Dendritic cell treated with granulocyte-macrophage colony-stimulating factor and Interleukin-4, amounts not matched to agents 40 ng/mL and 50 ng/mL, for 4 days (primary cell): ENCODE results near the gene D2HGDH.
"Not testable (repeated sequence)": the region's sequence is repeated elsewhere in the genome, so short reads cannot be mapped to it uniquely, and the experiment has no call there.

Experiments used
- H3K27ac Mint-ChIP-seq: one replicate; pipeline ENCODE4 v1.8.0; 2022; ENCODE audit warnings: mild to moderate bottlenecking, mixed read lengths
- H3K27me3 Mint-ChIP-seq: one replicate; pipeline ENCODE4 v1.8.0; 2022; ENCODE audit warnings: mild to moderate bottlenecking, mixed read lengths
- H3K36me3 Mint-ChIP-seq: one replicate; pipeline ENCODE4 v1.8.0; 2022; ENCODE audit warnings: low read depth, mixed read lengths
- H3K4me1 Mint-ChIP-seq: one replicate; pipeline ENCODE4 v1.8.0; 2022; ENCODE audit warnings: low read depth, mixed read lengths
- H3K4me3 Mint-ChIP-seq: one replicate; pipeline ENCODE4 v1.8.0; 2022; ENCODE audit warnings: mild to moderate bottlenecking, moderate library complexity, mixed read lengths
- H3K9me3 Mint-ChIP-seq: one replicate; pipeline ENCODE4 v1.8.0; 2022; ENCODE audit warnings: mixed read lengths
- intact Hi-C: fragments of 100-400 bp; cut with micrococcal nuclease; formaldehyde crosslinking; loops from one replicate; pipeline ENCODE4 v1.15.0; 2022

The D2HGDH gene

GRCh38 chr2:241794250-241794823, 59.9 kb downstream of the D2HGDH start:
- Mint-ChIP-seq H3K9me3 (no peaks in the 10 kb centered on the region), H3K4me3 (no peak overlapping the region), H3K27me3 (peaks cover 14% of the 10 kb centered on the region), H3K27ac (no peak overlapping the region), H3K4me1 (no peaks in the 10 kb centered on the region), H3K36me3 (no peaks in the 10 kb centered on the region)
- intact Hi-C loops: no loop called here

GRCh38 chr2:241795021-241795999, 60.9 kb downstream of the D2HGDH start:
- no peaks in the 10 kb centered on the region for H3K9me3 Mint-ChIP-seq

GRCh38 chr2:241796209-241796608, 61.8 kb downstream of the D2HGDH start:
- H3K27ac Mint-ChIP-seq: no peak overlapping the region
- intact Hi-C loops: no loop called here
- no peaks in the 10 kb centered on the region for H3K4me1 Mint-ChIP-seq
- no peaks in the 10 kb centered on the region for H3K36me3 Mint-ChIP-seq
- H3K4me3 Mint-ChIP-seq: no peak overlapping the region
- peaks cover 10% of the 10 kb centered on the region for H3K27me3 Mint-ChIP-seq
- H3K9me3 Mint-ChIP-seq: no peaks in the 10 kb centered on the region

More at GRCh38 chr2:241795021-241795999, 60.9 kb downstream of the D2HGDH start:
- intact Hi-C loops: no loop called here
- Mint-ChIP-seq H3K4me1 (no peaks in the 10 kb centered on the region), H3K36me3 (no peaks in the 10 kb centered on the region), H3K4me3 (no peak overlapping the region), H3K27me3 (peaks cover 14% of the 10 kb centered on the region), H3K27ac (no peak overlapping the region)

- H3K4me1 Mint-ChIP-seq: no peaks in the 10 kb centered on the region
- H3K9me3 Mint-ChIP-seq: no peaks in the 10 kb centered on the region
- H3K4me3 Mint-ChIP-seq: no peak overlapping the region
- intact Hi-C loops: no loop called here
- H3K36me3 Mint-ChIP-seq: no peaks in the 10 kb centered on the region
- no peak overlapping the region for H3K27ac Mint-ChIP-seq
- H3K27me3 Mint-ChIP-seq: peaks cover 14% of the 10 kb centered on the region
These were observed 62.2 kb downstream of the D2HGDH start for GRCh38 chr2:241796610-241797138.

GRCh38 chr2:241797441-241798080, 63.1 kb downstream of the D2HGDH start:
- intact Hi-C loops: no loop called here
- H3K4me1 Mint-ChIP-seq: no peaks in the 10 kb centered on the region
- no peaks in the 10 kb centered on the region for H3K36me3 Mint-ChIP-seq
- H3K27me3 Mint-ChIP-seq: peaks cover 20% of the 10 kb centered on the region
- no peaks in the 10 kb centered on the region for H3K9me3 Mint-ChIP-seq
- H3K4me3 Mint-ChIP-seq: no peak overlapping the region
- no peak overlapping the region for H3K27ac Mint-ChIP-seq

- H3K27me3 Mint-ChIP-seq: peaks cover 21% of the 10 kb centered on the region
- no peak overlapping the region for H3K4me3 Mint-ChIP-seq
- no peak overlapping the region for H3K27ac Mint-ChIP-seq
- peaks cover 1% of the 10 kb centered on the region for H3K4me1 Mint-ChIP-seq
- intact Hi-C loops: no loop called here
- H3K36me3 Mint-ChIP-seq: no peaks in the 10 kb centered on the region
- H3K9me3 Mint-ChIP-seq: no peaks in the 10 kb centered on the region
These were observed 63.7 kb downstream of the D2HGDH start for GRCh38 chr2:241798081-241798630.

- no peak overlapping the region for H3K27ac Mint-ChIP-seq
- peaks cover 27% of the 10 kb centered on the region for H3K27me3 Mint-ChIP-seq
- no peak overlapping the region for H3K4me3 Mint-ChIP-seq
- intact Hi-C loops: no loop called here
- H3K4me1 Mint-ChIP-seq: peaks cover 5% of the 10 kb centered on the region
- H3K36me3 Mint-ChIP-seq: no peaks in the 10 kb centered on the region
- H3K9me3 Mint-ChIP-seq: no peaks in the 10 kb centered on the region
These were observed 64.4 kb downstream of the D2HGDH start for GRCh38 chr2:241798631-241799521.

- intact Hi-C loops: no loop called here
- no peaks in the 10 kb centered on the region for H3K36me3 Mint-ChIP-seq
- no peak overlapping the region for H3K27ac Mint-ChIP-seq
- H3K4me1 Mint-ChIP-seq: peaks cover 5% of the 10 kb centered on the region
- H3K27me3 Mint-ChIP-seq: peaks cover 35% of the 10 kb centered on the region
- no peaks in the 10 kb centered on the region for H3K9me3 Mint-ChIP-seq
- H3K4me3 Mint-ChIP-seq: no peak overlapping the region
These were observed 65.2 kb downstream of the D2HGDH start for GRCh38 chr2:241799522-241800197.

- H3K36me3 Mint-ChIP-seq, H3K4me1 Mint-ChIP-seq, H3K4me3 Mint-ChIP-seq, intact Hi-C loops, H3K27ac Mint-ChIP-seq, H3K9me3 Mint-ChIP-seq: not testable (repeated sequence)
- peaks cover 39% of the 10 kb centered on the region for H3K27me3 Mint-ChIP-seq
These were observed 65.9 kb downstream of the D2HGDH start for GRCh38 chr2:241800198-241800903.

GRCh38 chr2:241801611-241802420, 67.4 kb downstream of the D2HGDH start:
- intact Hi-C loops: no loop called here
- H3K9me3 Mint-ChIP-seq: no peaks in the 10 kb centered on the region
- no peak overlapping the region for H3K4me3 Mint-ChIP-seq
- H3K4me1 Mint-ChIP-seq: peaks cover 5% of the 10 kb centered on the region
- no peak overlapping the region for H3K27ac Mint-ChIP-seq
- peaks cover 39% of the 10 kb centered on the region for H3K27me3 Mint-ChIP-seq
- H3K36me3 Mint-ChIP-seq: no peaks in the 10 kb centered on the region

- peaks cover 39% of the 10 kb centered on the region for H3K27me3 Mint-ChIP-seq
- intact Hi-C loops: no loop called here
These were observed 68.2 kb downstream of the D2HGDH start for GRCh38 chr2:241802421-241803318.

More at GRCh38 chr2:241802421-241803318, 68.2 kb downstream of the D2HGDH start:
- Mint-ChIP-seq H3K4me1 (peaks cover 5% of the 10 kb centered on the region), H3K36me3 (no peaks in the 10 kb centered on the region), H3K9me3 (no peaks in the 10 kb centered on the region), H3K27ac (no peak overlapping the region), H3K4me3 (no peak overlapping the region)
